Prostate gland (tissue), 2 donors: ENCODE measurements around the gene ECE1. TPM values are rescaled to one million over a fixed set of nuclear protein-coding genes. Genes with fewer than 3 reads are reported as not detected.

Experiments
- DNase-seq: peaks from one replicate; pipeline ENCODE4 v3.0.0-alpha.2; 2019; ENCODE audit warnings: low spot score
- H3K27ac ChIP-seq, 2 donors: fragments of 200-600 bp; sonication (generic); 2 replicates each; pipeline ENCODE4 v1.5.1; 2017 to 2019
- H3K27me3 ChIP-seq: fragments of 200-600 bp; sonication (generic); replicated peaks from 2 replicates; pipeline ENCODE4 v1.5.1; 2019; ENCODE audit not compliant: insufficient read depth
- H3K36me3 ChIP-seq, 2 donors: fragments of 200-600 bp; sonication (generic); 1 replicate in 1 of 2; 2 replicates in 1 of 2; pipeline versions ENCODE4 v1.5.1 to v1.8.1; 2017 to 2019
- H3K4me1 ChIP-seq: fragments of 200-600 bp; sonication (generic); replicated peaks from 2 replicates; pipeline ENCODE4 v1.5.1; 2019
- H3K4me3 ChIP-seq, 2 donors: fragments of 200-600 bp; sonication (generic); 2 replicates each; pipeline ENCODE4 v1.5.1; 2017 to 2019
- H3K9me3 ChIP-seq: fragments of 200-600 bp; sonication (generic); 2 replicates; pipeline ENCODE4 v1.5.1; 2017
- CTCF ChIP-seq, 4 experiments: fragments of 200-600 bp in 2 of 4; fragments of 450-650 bp in 2 of 4; sonication (generic) in 2 of 4; IDR thresholded peaks; 1 replicate in 3 of 4; 2 replicates in 1 of 4; pipeline ENCODE4 v1.5.1; 2016 to 2019; ENCODE audit warnings: antibody characterized with exemption in 4 of 4, mild to moderate bottlenecking in 2 of 4, moderate library complexity in 2 of 4
- POLR2A ChIP-seq: fragments of 450-650 bp; IDR thresholded peaks from one replicate; pipeline ENCODE4 v1.6.1; 2016; ENCODE audit warnings: antibody characterized with exemption, mild to moderate bottlenecking
- POLR2AphosphoS5 ChIP-seq: sonication (generic); formaldehyde crosslinking; IDR thresholded peaks from one replicate; pipeline ENCODE4 v1.6.1; 2017; ENCODE audit warnings: antibody characterized with exemption
- WGBS: methylation state at CpG from one replicate; pipeline ENCODE4 v1.1.5; 2018; 5-methylcytosine and 5-hydroxymethylcytosine counted together
- intact Hi-C: fragments of 100-400 bp; cut with DNase I; formaldehyde crosslinking; loops from one replicate; pipeline ENCODE4 v1.14.2; 2022
- total RNA-seq, 2 donors: library from RNA; depleted of rRNA; stranded (reverse); fragments of >200 nt; gene quantifications; one replicate each; pipeline ENCODE4 v1.1.0, GENCODE V29; 2016

Gene ECE1
- total RNA-seq, 2 donors from 2014 or later, result 113 to 146 TPM

DNA sequence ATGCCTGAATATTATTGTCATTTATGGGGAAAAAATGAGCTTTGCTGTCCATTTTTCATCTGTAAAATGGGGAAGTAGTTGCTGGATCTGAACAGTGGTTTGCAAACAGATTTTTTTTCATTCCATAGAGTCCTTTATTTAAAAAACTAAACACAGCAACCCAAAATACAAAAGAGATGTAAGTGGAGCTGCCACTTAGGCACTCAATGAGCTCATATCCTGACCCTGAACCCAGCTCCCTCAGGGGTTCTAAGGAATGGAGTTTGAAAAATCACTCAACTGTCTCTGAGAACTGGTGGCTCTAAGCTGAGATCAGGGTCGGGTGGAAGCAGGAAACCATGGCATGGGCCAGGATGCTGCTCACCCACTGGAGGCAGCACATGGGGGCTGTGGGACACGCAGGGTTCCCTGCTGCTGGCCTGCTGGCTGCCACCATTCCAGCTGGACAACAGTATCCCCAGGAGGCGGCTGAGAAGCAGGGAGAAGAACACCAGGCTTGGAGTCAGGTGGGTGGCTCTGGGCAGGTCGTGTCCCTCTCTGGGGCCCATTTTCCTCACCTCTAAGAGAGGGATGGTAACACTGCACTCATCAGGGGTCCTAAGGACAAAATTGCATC lies 9.6 kb upstream of the ECE1 start:
- no peaks in the 10 kb centered on the region for H3K4me1 ChIP-seq
- WGBS, result 88% methylated on average over 4 of the region's 4 CpGs
- no peak for TF ChIP-seq CTCF (IDR thresholded peaks at IDR 0.05)
- no peak for TF ChIP-seq POLR2AphosphoS5
- no peak for TF ChIP-seq POLR2A

DNA sequence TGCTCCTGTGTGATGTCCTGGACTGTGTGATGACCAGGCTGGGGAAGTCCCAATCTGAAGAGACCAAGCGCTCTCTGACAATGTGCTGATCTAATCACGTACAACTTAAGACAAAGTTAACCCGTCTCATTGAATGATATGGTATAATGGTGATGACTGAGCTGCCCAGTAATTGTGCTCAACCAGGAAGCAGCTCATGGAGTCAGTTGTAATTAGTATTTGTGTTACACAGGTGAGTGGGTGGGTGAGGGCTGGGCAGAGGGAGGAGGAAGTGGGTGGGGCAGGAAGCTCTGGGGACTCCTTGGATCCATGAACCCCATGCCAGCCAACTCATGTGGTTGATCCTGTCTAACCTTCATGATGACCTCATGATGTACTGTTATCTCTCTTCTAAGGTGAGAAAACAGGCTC lies 8.7 kb upstream of the ECE1 start:
- H3K9me3 ChIP-seq, result no peaks in the 10 kb centered on the region
- H3K36me3 ChIP-seq, result no peaks in the 10 kb centered on the region
- no peaks in the 10 kb centered on the region for H3K27me3 ChIP-seq
- intact Hi-C loops, result no loop called here
- no peaks in the 10 kb centered on the region for H3K4me1 ChIP-seq
- WGBS, result 85% methylated on average over 3 of the region's 3 CpGs
- DNase-seq, result no peak
- H3K27ac ChIP-seq, result no peak overlapping the region
- no peak overlapping the region for H3K4me3 ChIP-seq
- TF ChIP-seq POLR2AphosphoS5 (no peak), CTCF (IDR thresholded peaks at IDR 0.05) (no peak), POLR2A (no peak)

More for the DNA sequence above, 9.6 kb upstream of the ECE1 start:
- intact Hi-C loops, result no loop called here
- Histone ChIP-seq H3K9me3 (no peaks in the 10 kb centered on the region), H3K27me3 (no peaks in the 10 kb centered on the region), H3K36me3 (no peaks in the 10 kb centered on the region), H3K27ac (no peak overlapping the region), H3K4me3 (no peak overlapping the region)
- DNase-seq, result no peak

DNA sequence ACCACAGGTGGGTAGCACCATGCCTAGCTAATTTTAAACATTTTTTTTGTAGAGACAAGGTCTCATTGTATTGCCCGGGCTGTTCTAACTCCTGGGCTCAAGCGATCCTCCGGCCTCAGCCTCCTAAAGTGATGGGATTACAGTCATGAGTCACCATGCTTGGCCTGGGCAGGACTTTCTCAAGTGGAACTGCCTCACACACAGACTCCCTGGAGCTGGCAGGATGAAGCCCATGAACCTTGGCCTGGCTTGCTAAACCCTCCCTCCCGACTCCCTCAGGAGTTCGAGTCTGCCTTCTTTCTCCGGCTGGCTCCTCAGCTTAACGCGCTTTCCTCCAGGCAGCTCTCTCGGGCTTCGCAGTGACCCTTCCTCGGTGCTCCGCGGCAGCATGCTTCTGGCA lies 7.7 kb upstream of the ECE1 start:
- TF ChIP-seq CTCF (IDR thresholded peaks at IDR 0.05), result no peak
- TF ChIP-seq POLR2AphosphoS5, result no peak
- no peak for TF ChIP-seq POLR2A
- intact Hi-C loops, result no loop called here
- WGBS, result 93% methylated on average over 13 of the region's 13 CpGs
- no peak overlapping the region for H3K27ac ChIP-seq
- no peak for DNase-seq
- no peaks in the 10 kb centered on the region for H3K36me3 ChIP-seq
- no peaks in the 10 kb centered on the region for H3K27me3 ChIP-seq
- no peaks in the 10 kb centered on the region for H3K4me1 ChIP-seq
- H3K4me3 ChIP-seq, result no peak overlapping the region
- H3K9me3 ChIP-seq, result no peaks in the 10 kb centered on the region

DNA sequence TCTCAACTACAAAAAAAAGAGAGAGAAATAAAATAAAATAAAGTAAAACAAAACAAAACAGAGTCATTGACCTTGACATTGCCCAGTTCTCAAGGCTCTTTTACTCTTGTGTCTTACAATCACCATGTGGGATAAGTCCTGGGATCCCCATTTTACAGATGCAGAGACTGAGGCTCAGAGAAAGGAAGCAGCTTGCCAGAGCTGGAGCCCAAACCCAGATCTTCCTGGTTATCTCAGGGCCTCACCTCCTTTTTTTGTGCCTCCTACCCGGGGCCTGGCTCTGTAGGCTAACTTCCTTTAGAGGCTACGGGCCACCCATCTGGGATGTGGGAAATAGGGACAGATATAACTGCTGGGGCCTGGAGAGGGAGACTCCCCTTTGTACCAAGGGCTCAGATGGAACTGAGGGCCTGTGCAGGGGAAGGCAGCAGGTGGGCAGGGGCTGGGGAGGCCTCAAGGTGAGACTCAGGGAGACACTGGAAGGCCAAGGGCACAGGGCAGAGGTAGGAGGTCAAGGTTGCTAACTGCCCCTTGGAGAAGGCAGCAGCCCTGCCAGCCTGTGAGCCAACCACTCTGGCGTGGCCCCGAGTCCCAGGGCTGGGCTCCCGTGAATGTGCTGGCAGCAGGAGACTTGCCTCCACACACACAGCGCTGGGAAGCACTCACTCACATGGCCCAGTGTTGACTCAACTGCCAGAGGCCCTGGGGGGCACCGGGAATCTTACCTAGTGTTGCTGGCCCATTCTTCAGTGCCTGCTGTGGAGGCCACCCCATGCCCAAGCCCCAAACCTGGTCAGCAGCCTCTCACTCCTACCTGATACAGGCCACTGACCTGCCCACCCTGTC lies 6.5 kb upstream of the ECE1 start:
- Histone ChIP-seq H3K9me3 (no peaks in the 10 kb centered on the region), H3K27me3 (no peaks in the 10 kb centered on the region), H3K4me1 (no peaks in the 10 kb centered on the region), H3K4me3 (no peak overlapping the region), H3K36me3 (no peaks in the 10 kb centered on the region), H3K27ac (no peak overlapping the region)
- TF ChIP-seq POLR2A, result no peak
- no peak for TF ChIP-seq CTCF (IDR thresholded peaks at IDR 0.05)
- TF ChIP-seq POLR2AphosphoS5, result no peak
- intact Hi-C loops, result no loop called here
- DNase-seq, result no peak
- 92% methylated on average over 6 of the region's 7 CpGs for WGBS
